ENCODE data around the gene ZNF574. TPM values are rescaled to one million over a fixed set of nuclear protein-coding genes. Genes with fewer than 3 reads are reported as not detected.

The ZNF574 gene
- total and polyA plus RNA-seq, 9 donors, result 2.4 to 24.6 (median 15.6) TPM

- intact Hi-C loops (cut with DNase I), result no loop called here
- no peaks in the 10 kb centered on the region for H3K36me3 ChIP-seq
- DNase-seq, result no peak
- no peaks in the 10 kb centered on the region for H3K4me1 ChIP-seq (ENCODE audit: insufficient read depth)
- no peak overlapping the region for H3K4me3 ChIP-seq
- TF ChIP-seq, protein P1, sequence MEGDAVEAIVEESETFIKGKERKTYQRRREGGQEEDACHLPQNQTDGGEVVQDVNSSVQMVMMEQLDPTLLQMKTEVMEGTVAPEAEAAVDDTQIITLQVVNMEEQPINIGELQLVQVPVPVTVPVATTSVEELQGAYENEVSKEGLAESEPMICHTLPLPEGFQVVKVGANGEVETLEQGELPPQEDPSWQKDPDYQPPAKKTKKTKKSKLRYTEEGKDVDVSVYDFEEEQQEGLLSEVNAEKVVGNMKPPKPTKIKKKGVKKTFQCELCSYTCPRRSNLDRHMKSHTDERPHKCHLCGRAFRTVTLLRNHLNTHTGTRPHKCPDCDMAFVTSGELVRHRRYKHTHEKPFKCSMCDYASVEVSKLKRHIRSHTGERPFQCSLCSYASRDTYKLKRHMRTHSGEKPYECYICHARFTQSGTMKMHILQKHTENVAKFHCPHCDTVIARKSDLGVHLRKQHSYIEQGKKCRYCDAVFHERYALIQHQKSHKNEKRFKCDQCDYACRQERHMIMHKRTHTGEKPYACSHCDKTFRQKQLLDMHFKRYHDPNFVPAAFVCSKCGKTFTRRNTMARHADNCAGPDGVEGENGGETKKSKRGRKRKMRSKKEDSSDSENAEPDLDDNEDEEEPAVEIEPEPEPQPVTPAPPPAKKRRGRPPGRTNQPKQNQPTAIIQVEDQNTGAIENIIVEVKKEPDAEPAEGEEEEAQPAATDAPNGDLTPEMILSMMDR (IDR thresholded peaks at IDR 0.05), result no peak
- TF ChIP-seq EP300 (IDR thresholded peaks at IDR 0.05), result no peak
- no peak for TF ChIP-seq POLR2A (IDR thresholded peaks at IDR 0.05)
- no peaks in the 10 kb centered on the region for H3K27me3 ChIP-seq
- WGBS, 3 donors, result 79 to 83% (median 80%) methylated on average over 5 of the region's 5 CpGs
- H3K27ac ChIP-seq, result no peak overlapping the region
- H3K9me3 ChIP-seq, result no peaks in the 10 kb centered on the region
Observed at GRCh38 chr19:42126574-42126973, 50.6 kb downstream of the ZNF574 start.

- no peak for DNase-seq
- no peaks in the 10 kb centered on the region for H3K27me3 ChIP-seq
- H3K4me3 ChIP-seq, result no peak overlapping the region
Observed at GRCh38 chr19:42129399-42130253, 53.7 kb downstream of the ZNF574 start.

DNA sequence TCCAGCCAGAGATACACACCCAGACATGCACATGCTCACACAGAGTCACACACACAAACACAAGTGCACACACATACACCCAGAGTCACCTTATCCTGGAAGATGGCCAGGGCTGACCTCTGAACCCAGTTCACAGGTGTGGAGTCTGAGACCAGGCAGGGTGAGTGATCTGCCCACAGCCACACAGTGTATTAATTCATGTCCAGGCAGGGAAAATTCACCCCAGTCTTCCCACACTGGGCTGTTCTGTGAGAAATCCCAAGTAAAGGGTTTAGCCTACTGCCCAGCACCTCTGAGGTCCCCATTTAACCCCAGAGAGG lies 54.2 kb downstream of the ZNF574 start:
- Histone ChIP-seq H3K4me3 (no peak overlapping the region), H3K36me3 (no peaks in the 10 kb centered on the region), H3K27me3 (no peaks in the 10 kb centered on the region), H3K4me1 (ENCODE audit: insufficient read depth) (peaks cover 4% of the 10 kb centered on the region), H3K27ac (no peak overlapping the region), H3K9me3 (no peaks in the 10 kb centered on the region)
- TF ChIP-seq, protein P1 (IDR thresholded peaks at IDR 0.05), result no peak
- TF ChIP-seq EP300 (IDR thresholded peaks at IDR 0.05), result no peak
- TF ChIP-seq POLR2A (IDR thresholded peaks at IDR 0.05), result no peak
- intact Hi-C loops (cut with DNase I), result loop anchor here in 1 of 4 donors (5.0 to 10.0 kb wide), 2 partner anchors 55 to 167 kb away; no protein-coding TSS in a partner anchor
- no peak for DNase-seq

More at GRCh38 chr19:42129399-42130253, 53.7 kb downstream of the ZNF574 start:
- peaks cover 4% of the 10 kb centered on the region for H3K4me1 ChIP-seq (ENCODE audit: insufficient read depth)
- TF ChIP-seq, protein P1 (IDR thresholded peaks at IDR 0.05), result no peak
- no peak for TF ChIP-seq POLR2A (IDR thresholded peaks at IDR 0.05)
- no peak for TF ChIP-seq EP300 (IDR thresholded peaks at IDR 0.05)
- 19 to 23% (median 20%) methylated on average over 20 of the region's 20 CpGs for WGBS, 3 donors
- intact Hi-C loops (cut with DNase I), result loop anchor here in 1 of 4 donors (5.0 to 10.0 kb wide), 2 partner anchors 55 to 168 kb away; no protein-coding TSS in a partner anchor
- H3K9me3 ChIP-seq, result no peaks in the 10 kb centered on the region
- H3K36me3 ChIP-seq, result no peaks in the 10 kb centered on the region
- H3K27ac ChIP-seq, result no peak overlapping the region

Other genes with a start within 250 kb of the ZNF574 start
- gene LYPD4, start 231.5 kb upstream of the ZNF574 start, total RNA-seq, result not detected
- not detected for gene LYPD4, start 231.5 kb upstream of the ZNF574 start, polyA plus RNA-seq
- gene DMRTC2, start 231.1 kb upstream of the ZNF574 start, total RNA-seq, result not detected
- gene DMRTC2, start 231.1 kb upstream of the ZNF574 start, polyA plus RNA-seq, result under 1 TPM in 1 of 2 donors, not detected in 1; 0.07 TPM
- 1,000 to 10,000 TPM; 2,441 to 3,427 (median 2,873) TPM for gene RPS19, start 215.9 kb upstream of the ZNF574 start, total RNA-seq
- 1,000 to 10,000 TPM; 1,030 to 3,960 TPM for gene RPS19, start 215.9 kb upstream of the ZNF574 start, polyA plus RNA-seq
- 1 to 10 TPM in 3 of 7 donors, under 1 TPM in 3, not detected in 1; 0.25 to 1.4 (median 0.83) TPM for gene CD79A, start 198.9 kb upstream of the ZNF574 start, total RNA-seq
- gene CD79A, start 198.9 kb upstream of the ZNF574 start, polyA plus RNA-seq, result under 1 TPM; 0.41 to 0.68 TPM
- gene ARHGEF1, start 193.0 kb upstream of the ZNF574 start, total RNA-seq, result 10 to 100 TPM; 35.6 to 97.5 (median 70.6) TPM
- 10 to 100 TPM in 1 of 2 donors, 1 to 10 TPM in 1; 7.9 to 56.2 TPM for gene ARHGEF1, start 193.0 kb upstream of the ZNF574 start, polyA plus RNA-seq
- 1 to 10 TPM in 1 of 7 donors, under 1 TPM in 6; 0.11 to 1.3 (median 0.50) TPM for gene ERFL, start 147.7 kb upstream of the ZNF574 start, total RNA-seq
- under 1 TPM in 1 of 2 donors, not detected in 1; 0.24 TPM for gene ERFL, start 147.7 kb upstream of the ZNF574 start, polyA plus RNA-seq
- gene RABAC1, start 116.8 kb upstream of the ZNF574 start, total RNA-seq, result 100 to 1,000 TPM; 120 to 206 (median 147) TPM
- 100 to 1,000 TPM in 1 of 2 donors, 10 to 100 TPM in 1; 21.2 to 224 TPM for gene RABAC1, start 116.8 kb upstream of the ZNF574 start, polyA plus RNA-seq
- under 1 TPM in 1 of 7 donors, not detected in 6; 0.32 TPM for gene ATP1A3, start 81.9 kb upstream of the ZNF574 start, total RNA-seq
- gene ATP1A3, start 81.9 kb upstream of the ZNF574 start, polyA plus RNA-seq, result under 1 TPM; 0.02 to 0.33 TPM
- 10 to 100 TPM in 2 of 7 donors, 1 to 10 TPM in 5; 1.7 to 16.3 (median 3.7) TPM for gene GRIK5, start 6.0 kb upstream of the ZNF574 start, total RNA-seq
- 1 to 10 TPM; 2.9 to 5.3 TPM for gene GRIK5, start 6.0 kb upstream of the ZNF574 start, polyA plus RNA-seq
- gene POU2F2, start 56.3 kb downstream of the ZNF574 start, total RNA-seq, result 1 to 10 TPM in 4 of 7 donors, under 1 TPM in 2, not detected in 1; 0.72 to 4.3 (median 1.4) TPM
- 1 to 10 TPM in 1 of 2 donors, under 1 TPM in 1; 0.52 to 1.2 TPM for gene POU2F2, start 56.3 kb downstream of the ZNF574 start, polyA plus RNA-seq
- 10 to 100 TPM; 14.9 to 36.8 (median 25.1) TPM for gene DEDD2, start 141.5 kb downstream of the ZNF574 start, total RNA-seq
- gene DEDD2, start 141.5 kb downstream of the ZNF574 start, polyA plus RNA-seq, result 10 to 100 TPM in 1 of 2 donors, 1 to 10 TPM in 1; 8.3 to 33.1 TPM
- 10 to 100 TPM in 5 of 7 donors, 1 to 10 TPM in 2; 2.4 to 17.9 (median 12.9) TPM for gene ZNF526, start 144.1 kb downstream of the ZNF574 start, total RNA-seq
- 1 to 10 TPM; 5.0 to 6.5 TPM for gene ZNF526, start 144.1 kb downstream of the ZNF574 start, polyA plus RNA-seq
- gene GSK3A, start 166.4 kb downstream of the ZNF574 start, total RNA-seq, result 10 to 100 TPM; 16.0 to 40.9 (median 34.9) TPM
- 10 to 100 TPM; 31.9 to 38.3 TPM for gene GSK3A, start 166.4 kb downstream of the ZNF574 start, polyA plus RNA-seq
- 100 to 1,000 TPM in 1 of 7 donors, 10 to 100 TPM in 6; 23.1 to 110 (median 76.6) TPM for gene ERF, start 179.0 kb downstream of the ZNF574 start, total RNA-seq
- gene ERF, start 179.0 kb downstream of the ZNF574 start, polyA plus RNA-seq, result 10 to 100 TPM; 31.7 to 51.0 TPM
- gene CIC, start 193.1 kb downstream of the ZNF574 start, total RNA-seq, result 100 to 1,000 TPM in 4 of 7 donors, 10 to 100 TPM in 3; 24.6 to 139 (median 113) TPM
- gene CIC, start 193.1 kb downstream of the ZNF574 start, polyA plus RNA-seq, result 10 to 100 TPM in 1 of 2 donors, 1 to 10 TPM in 1; 6.6 to 71.0 TPM
- gene PRR19, start 226.0 kb downstream of the ZNF574 start, total RNA-seq, result 1 to 10 TPM in 2 of 7 donors, under 1 TPM in 4, not detected in 1; 0.58 to 2.9 (median 0.78) TPM
- gene PRR19, start 226.0 kb downstream of the ZNF574 start, polyA plus RNA-seq, result under 1 TPM in 1 of 2 donors, not detected in 1; 0.71 TPM
- 10 to 100 TPM; 15.8 to 40.2 (median 20.6) TPM for gene PAFAH1B3, start 226.5 kb downstream of the ZNF574 start, total RNA-seq
- gene PAFAH1B3, start 226.5 kb downstream of the ZNF574 start, polyA plus RNA-seq, result 10 to 100 TPM in 1 of 2 donors, 1 to 10 TPM in 1; 4.1 to 23.4 TPM
- 1 to 10 TPM in 1 of 7 donors, under 1 TPM in 4, not detected in 2; 0.20 to 1.7 (median 0.31) TPM for gene TMEM145, start 237.1 kb downstream of the ZNF574 start, total RNA-seq
- gene TMEM145, start 237.1 kb downstream of the ZNF574 start, polyA plus RNA-seq, result under 1 TPM in 1 of 2 donors, not detected in 1; 0.08 TPM
- gene MEGF8, start 249.5 kb downstream of the ZNF574 start, total RNA-seq, result 10 to 100 TPM; 11.0 to 31.6 (median 27.0) TPM
- gene MEGF8, start 249.5 kb downstream of the ZNF574 start, polyA plus RNA-seq, result 10 to 100 TPM; 17.8 to 21.6 TPM

All from ovary (tissue), 9 donors.